Subcutaneous abdominal adipose tissue (tissue), 5 donors: ENCODE results near the gene GRM6.

Experiments used
- H3K27ac ChIP-seq: one replicate; pipeline ENCODE4 v1.7.0; 2013; ENCODE audit warnings: low read depth, mild to moderate bottlenecking, inconsistent platforms, low read length, moderate library complexity
- H3K27me3 ChIP-seq, 5 donors: one replicate each; pipeline ENCODE4 v1.7.0; 2013; ENCODE audit warnings: low read length in 5 of 5, inconsistent platforms in 1 of 5; ENCODE audit not compliant: control insufficient read depth in 5 of 5, insufficient read depth in 4 of 5
- H3K36me3 ChIP-seq, 5 donors: one replicate each; pipeline ENCODE4 v1.7.0; 2013; ENCODE audit warnings: low read length in 5 of 5; ENCODE audit not compliant: control insufficient read depth in 5 of 5, insufficient read depth in 5 of 5
- H3K4me1 ChIP-seq, 5 donors: one replicate each; pipeline ENCODE4 v1.7.0; 2013; ENCODE audit warnings: low read length in 5 of 5, mild to moderate bottlenecking in 3 of 5, moderate library complexity in 1 of 5; ENCODE audit not compliant: control insufficient read depth in 5 of 5, insufficient read depth in 5 of 5
- H3K4me3 ChIP-seq, 5 donors: one replicate each; pipeline ENCODE4 v1.7.0; 2013; ENCODE audit warnings: low read length in 5 of 5, low read depth in 1 of 5
- H3K9ac ChIP-seq, 5 donors: one replicate each; pipeline ENCODE4 v1.7.0; 2013; ENCODE audit warnings: low read length in 5 of 5, mild to moderate bottlenecking in 4 of 5, moderate library complexity in 3 of 5
- H3K9me3 ChIP-seq, 5 donors: one replicate each; pipeline ENCODE4 v1.7.0; 2013; ENCODE audit warnings: low read length in 5 of 5; ENCODE audit not compliant: control insufficient read depth in 5 of 5
- donor health status: healthy.
- donor health status: healthy.
- donor health status: healthy.
- donor health status: healthy.
- donor health status: healthy.

The GRM6 gene

DNA sequence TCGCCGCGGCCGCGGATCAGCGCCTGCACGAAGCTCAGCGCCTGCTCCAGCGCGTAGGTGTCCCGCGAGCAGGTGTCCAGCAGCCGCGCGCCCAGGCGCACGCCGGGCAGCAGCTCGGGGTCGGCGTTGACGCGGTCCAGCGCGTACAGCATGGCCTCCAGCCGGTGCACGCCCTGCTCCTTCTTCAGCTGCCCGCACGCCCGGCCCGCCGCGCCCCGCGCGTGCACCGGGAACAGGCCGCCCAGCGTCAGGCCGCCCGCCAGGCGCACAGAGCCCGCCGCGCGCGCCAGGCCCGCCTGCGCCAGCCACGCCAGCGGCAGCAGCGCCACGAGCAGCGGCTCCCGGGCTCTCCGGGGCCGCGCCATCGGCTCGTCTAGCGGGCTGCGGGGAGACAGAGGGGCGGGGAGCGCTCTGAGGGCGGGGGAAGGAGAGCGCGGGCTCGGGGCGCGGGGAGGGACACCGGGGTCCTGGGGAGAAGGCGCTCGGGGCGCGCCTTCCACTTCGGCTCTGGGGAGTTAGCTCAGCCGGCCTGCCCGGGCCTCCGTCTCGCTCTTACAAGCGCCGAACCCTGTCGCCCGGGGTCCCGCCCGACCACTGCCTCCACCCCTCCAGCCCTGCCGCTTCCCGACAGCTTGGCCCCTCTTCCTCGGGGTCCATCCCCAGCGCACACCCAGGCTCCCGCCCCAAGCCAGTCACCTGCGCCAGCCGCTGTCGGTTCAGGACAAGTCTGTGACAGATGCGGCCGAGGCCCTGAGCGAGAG, at the start of gene GRM6:
GRM6 (minus strand) TSS at position 741 of the 761 bp plus-strand sequence; CDS start at position 365, 376 bp downstream.
- H3K9me3 ChIP-seq: peaks cover under 1 to 14% (median 12%) of the 10 kb centered on the region in 5 donors
- no peak within 1 kb of the TSS for H3K9ac ChIP-seq
- H3K27ac ChIP-seq: no peak within 1 kb of the TSS
- H3K4me1 ChIP-seq: peaks cover 0 to 3% (median 0%) of the 10 kb centered on the region in 5 donors
- H3K36me3 ChIP-seq: no peaks in the 10 kb centered on the region
- peaks cover 8 to 45% (median 27%) of the 10 kb centered on the region in 5 donors for H3K27me3 ChIP-seq
- no peak within 1 kb of the TSS for H3K4me3 ChIP-seq

DNA sequence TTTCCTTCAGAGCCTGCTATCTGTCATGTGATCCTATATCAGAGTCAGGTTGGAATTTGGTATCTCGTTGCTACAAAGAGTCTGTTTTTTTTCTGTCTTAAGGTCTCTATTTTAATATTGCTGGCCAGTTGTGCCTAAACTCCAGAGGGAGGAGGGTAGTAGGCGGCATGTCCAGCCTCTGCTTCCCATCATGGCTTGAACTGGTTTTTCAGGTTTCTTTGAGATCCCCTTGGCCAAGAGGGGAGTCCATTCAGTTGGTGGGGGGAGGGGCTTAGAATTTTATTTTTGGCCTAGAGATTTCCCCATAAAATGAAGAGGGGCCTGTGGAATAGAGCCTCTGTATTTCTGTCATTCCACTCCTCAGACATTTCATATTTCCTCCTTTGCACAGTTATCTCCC, 49.6 kb upstream of the GRM6 start:
- Histone ChIP-seq H3K27me3 (no peaks in the 10 kb centered on the region), H3K9ac (no peak overlapping the region), H3K27ac (no peak overlapping the region), H3K9me3 (peaks cover 0 to 41% (median 28%) of the 10 kb centered on the region in 5 donors), H3K36me3 (no peaks in the 10 kb centered on the region), H3K4me1 (no peaks in the 10 kb centered on the region), H3K4me3 (no peak overlapping the region)

DNA sequence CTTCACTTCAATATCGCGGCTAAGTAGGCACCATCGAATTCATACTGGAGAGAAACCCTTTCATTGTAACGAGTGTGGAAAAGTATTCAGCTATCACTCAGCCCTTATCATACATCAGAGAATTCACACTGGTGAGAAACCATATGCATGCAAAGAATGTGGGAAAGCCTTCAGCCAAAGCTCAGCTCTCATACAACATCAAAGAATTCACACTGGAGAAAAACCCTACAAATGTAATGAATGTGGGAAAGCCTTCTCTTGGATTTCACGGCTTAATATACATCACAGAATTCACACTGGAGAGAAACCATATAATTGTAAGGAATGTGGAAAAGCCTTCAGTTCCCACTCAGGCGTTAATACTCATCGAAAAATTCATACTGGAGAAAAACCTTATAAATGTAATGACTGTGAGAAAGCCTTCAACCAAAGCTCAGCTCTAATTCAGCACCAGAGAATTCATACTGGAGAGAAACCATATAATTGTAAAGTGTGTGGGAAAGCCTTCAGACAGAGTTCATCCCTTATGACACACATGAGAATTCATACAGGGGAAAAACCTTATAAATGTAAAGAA, 38.0 kb upstream of the GRM6 start:
- Histone ChIP-seq H3K27me3 (no peaks in the 10 kb centered on the region), H3K9ac (no peak overlapping the region), H3K36me3 (peaks cover 47 to 63% (median 53%) of the 10 kb centered on the region in 5 donors), H3K27ac (no peak overlapping the region), H3K9me3 (peaks cover 77 to 99% (median 95%) of the 10 kb centered on the region in 5 donors), H3K4me3 (peak overlapping the region; percentile 41 to 72 (median 53)), H3K4me1 (peaks cover 0 to 5% (median 0%) of the 10 kb centered on the region in 5 donors)

DNA sequence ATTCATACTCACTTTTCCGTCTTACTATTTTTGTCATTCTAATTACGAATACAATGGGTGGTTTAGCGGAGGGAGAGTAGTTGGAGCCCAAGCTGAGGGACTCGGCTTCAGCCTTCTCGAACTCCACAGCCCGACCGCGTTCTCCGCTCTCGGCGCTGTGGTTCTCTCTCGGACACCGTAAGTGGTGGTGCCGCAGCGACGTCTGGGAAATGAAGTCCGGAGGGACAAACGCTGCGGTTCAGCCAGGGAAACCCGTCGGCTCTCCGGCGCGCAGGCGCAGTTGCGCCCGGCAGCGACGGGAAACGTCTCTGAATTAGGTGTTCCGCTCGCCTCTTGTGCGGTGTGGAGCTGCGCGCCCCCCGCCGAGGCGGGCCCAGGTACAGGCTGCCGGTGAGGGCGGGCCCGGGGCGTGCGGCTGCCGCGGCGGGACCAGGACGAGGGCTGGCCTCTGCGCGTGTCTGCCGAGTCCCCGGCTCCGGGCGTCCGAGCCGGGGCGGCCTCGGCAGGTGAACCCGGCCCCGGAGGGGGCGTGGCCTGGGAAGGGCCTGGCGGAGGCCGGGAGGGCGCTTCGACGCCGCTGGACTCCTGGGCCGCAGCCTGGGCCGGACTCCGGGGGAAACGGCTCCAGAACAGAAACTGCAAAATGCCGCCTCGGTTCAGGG, 28.5 kb upstream of the GRM6 start, which contains the start of gene ZNF879:
ZNF879 (plus strand) TSS at position 277 of the 662 bp plus-strand sequence. CDS start 1,201 bp downstream, outside the sequence.
- peak within 1 kb of the TSS; percentile 73 to 83 (median 81) for H3K4me3 ChIP-seq
- no peaks in the 10 kb centered on the region for H3K27me3 ChIP-seq
- H3K4me1 ChIP-seq: peaks cover 0 to 18% (median 17%) of the 10 kb centered on the region in 5 donors
- H3K27ac ChIP-seq: peak within 1 kb of the TSS; percentile 77
- peak within 1 kb of the TSS; percentile 11 to 88 (median 84) for H3K9ac ChIP-seq
- H3K9me3 ChIP-seq: peaks cover 7 to 25% (median 23%) of the 10 kb centered on the region in 5 donors
- peaks cover 12 to 30% (median 24%) of the 10 kb centered on the region in 5 donors for H3K36me3 ChIP-seq

DNA sequence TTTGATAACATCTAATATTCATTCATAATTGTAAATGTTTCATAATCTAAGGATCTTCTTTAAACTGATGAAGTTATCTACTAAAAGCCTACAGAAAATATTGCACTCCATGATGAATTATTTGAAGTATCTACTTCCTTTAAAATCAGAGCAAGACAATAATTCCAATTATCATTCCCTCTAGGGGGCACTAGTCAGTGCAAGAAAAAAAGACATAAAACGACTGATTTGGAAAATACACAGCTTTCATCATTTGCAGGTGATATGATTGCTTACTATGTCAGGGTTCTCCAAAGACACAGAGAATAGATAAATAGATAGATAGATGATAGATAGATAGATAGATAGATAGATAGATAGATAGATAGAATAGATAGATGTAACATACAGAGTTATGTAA, 13.5 kb upstream of the GRM6 start:
- no peak overlapping the region for H3K9ac ChIP-seq
- H3K36me3 ChIP-seq: no peaks in the 10 kb centered on the region
- H3K27me3 ChIP-seq: no peaks in the 10 kb centered on the region
- no peaks in the 10 kb centered on the region for H3K4me1 ChIP-seq
- peaks cover 9 to 32% (median 14%) of the 10 kb centered on the region in 5 donors for H3K9me3 ChIP-seq
- H3K4me3 ChIP-seq: no peak overlapping the region
- H3K27ac ChIP-seq: no peak overlapping the region

DNA sequence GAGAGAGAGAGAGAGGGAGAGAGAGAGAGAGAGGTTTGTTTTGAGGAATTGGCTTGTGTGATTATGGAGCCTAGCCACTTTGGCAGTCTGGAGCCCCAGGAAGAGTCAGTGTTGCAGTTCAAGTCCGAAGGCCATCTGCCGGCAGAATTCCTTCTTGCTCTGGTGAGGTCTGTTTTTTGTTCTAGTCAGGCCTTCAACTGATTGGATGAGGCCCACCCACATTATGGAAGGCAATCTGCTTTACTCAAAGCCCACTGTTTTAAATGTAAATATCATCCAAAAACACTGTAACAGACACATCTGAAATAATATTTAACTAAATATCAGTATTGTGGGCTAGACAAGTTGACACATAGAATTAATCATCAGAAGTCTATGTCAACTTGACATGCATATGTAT, 11.4 kb upstream of the GRM6 start:
- Histone ChIP-seq H3K4me1 (no peaks in the 10 kb centered on the region), H3K27ac (no peak overlapping the region), H3K27me3 (no peaks in the 10 kb centered on the region), H3K4me3 (no peak overlapping the region), H3K9me3 (peaks cover 3 to 21% (median 13%) of the 10 kb centered on the region in 5 donors), H3K36me3 (no peaks in the 10 kb centered on the region), H3K9ac (no peak overlapping the region)

DNA sequence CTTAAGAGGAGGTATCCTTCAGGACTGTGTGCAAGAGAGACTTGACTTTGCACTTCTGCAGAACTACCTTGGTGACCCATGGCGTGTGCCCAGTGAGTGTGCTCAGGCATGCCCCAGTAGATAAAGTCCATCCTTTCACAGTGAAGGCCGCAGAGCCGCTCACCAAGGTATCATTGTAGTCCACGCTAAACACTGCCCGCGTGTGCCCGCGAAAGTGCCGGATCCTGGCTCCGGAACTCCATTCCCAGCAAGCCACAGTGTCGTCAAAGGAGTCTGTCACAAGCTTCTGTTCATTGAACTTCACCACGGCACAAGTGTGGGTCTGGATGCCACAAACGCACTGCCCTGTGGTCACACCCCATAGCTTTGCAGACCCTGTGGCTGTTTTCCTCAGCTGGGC, 3.3 kb upstream of the GRM6 start:
- peaks cover 8 to 30% (median 21%) of the 10 kb centered on the region in 5 donors for H3K27me3 ChIP-seq
- peaks cover 0 to 3% (median 0%) of the 10 kb centered on the region in 5 donors for H3K4me1 ChIP-seq
- H3K4me3 ChIP-seq: no peak overlapping the region
- no peaks in the 10 kb centered on the region for H3K36me3 ChIP-seq
- peaks cover 0 to 6% (median 3%) of the 10 kb centered on the region in 5 donors for H3K9me3 ChIP-seq
- no peak overlapping the region for H3K9ac ChIP-seq
- H3K27ac ChIP-seq: no peak overlapping the region

DNA sequence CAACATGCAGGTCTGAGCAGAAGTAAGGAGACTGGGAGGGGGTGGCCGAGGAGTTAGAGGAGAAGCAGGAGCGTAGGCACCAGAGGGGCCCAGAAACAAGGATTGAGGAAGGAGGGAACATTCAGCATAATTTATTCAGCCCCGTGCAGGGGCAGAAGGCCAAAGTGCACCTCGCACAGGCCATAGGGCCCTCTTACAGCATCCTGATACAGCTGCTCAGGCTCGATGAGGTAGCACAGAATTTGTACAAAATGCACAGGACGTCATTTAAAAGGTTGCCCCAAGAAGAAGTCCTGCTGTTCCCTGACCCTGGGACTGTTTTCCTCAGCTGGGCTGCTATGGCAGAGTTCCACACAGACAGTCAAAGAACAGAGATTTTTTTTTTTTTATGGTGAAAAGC, 2.1 kb upstream of the GRM6 start:
- Histone ChIP-seq H3K9ac (no peak overlapping the region), H3K27me3 (peaks cover 8 to 40% (median 26%) of the 10 kb centered on the region in 5 donors), H3K9me3 (peaks cover 0 to 4% (median 2%) of the 10 kb centered on the region in 5 donors), H3K36me3 (no peaks in the 10 kb centered on the region), H3K4me1 (peaks cover 0 to 3% (median 0%) of the 10 kb centered on the region in 5 donors), H3K27ac (no peak overlapping the region), H3K4me3 (no peak overlapping the region)

DNA sequence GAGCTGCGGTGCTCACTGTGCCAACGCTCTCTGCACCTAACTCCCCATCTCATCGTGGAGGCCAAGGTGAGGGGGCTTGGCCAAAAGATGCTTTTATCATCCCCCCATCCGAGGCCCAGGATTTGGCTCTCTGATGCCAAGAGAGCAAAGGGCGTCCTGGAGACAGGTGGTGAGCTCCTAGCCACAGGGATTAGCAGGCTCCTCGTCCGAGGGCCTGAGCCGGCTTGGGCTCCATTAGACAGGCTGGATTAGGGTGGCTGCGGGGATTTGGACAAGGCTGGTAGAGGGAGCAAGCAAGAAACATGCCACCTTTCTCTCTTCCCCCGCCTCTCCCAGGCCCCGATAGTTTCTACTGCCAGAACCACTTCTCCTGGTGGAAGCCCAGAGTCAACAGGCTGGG, 1.0 kb upstream of the GRM6 start:
- H3K4me3 ChIP-seq: no peak overlapping the region
- H3K4me1 ChIP-seq: peaks cover 0 to 3% (median 0%) of the 10 kb centered on the region in 5 donors
- no peak overlapping the region for H3K9ac ChIP-seq
- H3K36me3 ChIP-seq: no peaks in the 10 kb centered on the region
- no peak overlapping the region for H3K27ac ChIP-seq
- H3K9me3 ChIP-seq: peaks cover 0 to 4% (median 2%) of the 10 kb centered on the region in 5 donors
- H3K27me3 ChIP-seq: peaks cover 8 to 45% (median 27%) of the 10 kb centered on the region in 5 donors
